Measurements from ENCODE around the gene STIP1. TPM values are rescaled to one million over a fixed set of nuclear protein-coding genes. Genes with fewer than 3 reads are reported as not detected.

The STIP1 gene
- total and polyA plus RNA-seq, 9 of the 15 experiments (the other 6 are each of a cell fraction or from before 2014, with no cell fraction given): 58.1 to 465 (median 346) TPM

DNA sequence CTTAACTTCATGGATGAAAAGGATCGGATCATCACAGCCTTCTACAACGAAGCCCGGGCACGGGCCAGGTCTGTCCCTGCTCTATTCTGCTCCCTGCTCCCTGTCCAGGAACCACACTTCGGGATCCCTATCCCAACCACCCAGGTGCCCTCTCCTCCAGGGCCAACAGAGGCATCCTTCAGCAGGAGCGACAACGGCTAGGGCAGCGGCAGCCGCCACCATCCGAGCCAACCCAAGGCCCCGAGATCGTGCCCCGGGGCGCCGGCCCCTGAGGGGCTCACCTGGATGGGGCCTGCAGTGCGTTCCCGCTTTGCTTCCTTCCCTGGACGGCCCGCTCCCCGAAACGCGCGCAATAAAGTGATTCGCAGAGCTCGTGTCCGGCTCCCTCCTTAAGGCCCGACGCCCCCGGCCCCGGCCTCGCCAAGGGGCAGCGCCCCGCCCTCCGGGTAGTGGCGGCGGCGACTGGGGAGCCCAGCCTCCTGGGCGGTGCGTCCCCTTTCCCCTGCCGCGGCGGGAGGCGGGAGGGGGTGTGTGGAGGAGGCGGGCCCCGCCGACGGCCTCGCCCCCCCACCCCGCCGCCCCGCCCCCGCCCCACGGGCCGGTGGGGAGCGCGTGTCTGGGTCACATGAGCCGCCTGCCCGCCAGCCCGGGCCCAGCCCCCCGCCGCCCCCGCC, 48.1 kb downstream of the STIP1 start, which contains the start of gene VEGFB (continued):
- TF ChIP-seq ZNF592 (IDR thresholded peaks at IDR 0.05): 0 out of 2 replicates have a peak, but pooled peaks have one; percentile 24
- TF ChIP-seq, protein P1, sequence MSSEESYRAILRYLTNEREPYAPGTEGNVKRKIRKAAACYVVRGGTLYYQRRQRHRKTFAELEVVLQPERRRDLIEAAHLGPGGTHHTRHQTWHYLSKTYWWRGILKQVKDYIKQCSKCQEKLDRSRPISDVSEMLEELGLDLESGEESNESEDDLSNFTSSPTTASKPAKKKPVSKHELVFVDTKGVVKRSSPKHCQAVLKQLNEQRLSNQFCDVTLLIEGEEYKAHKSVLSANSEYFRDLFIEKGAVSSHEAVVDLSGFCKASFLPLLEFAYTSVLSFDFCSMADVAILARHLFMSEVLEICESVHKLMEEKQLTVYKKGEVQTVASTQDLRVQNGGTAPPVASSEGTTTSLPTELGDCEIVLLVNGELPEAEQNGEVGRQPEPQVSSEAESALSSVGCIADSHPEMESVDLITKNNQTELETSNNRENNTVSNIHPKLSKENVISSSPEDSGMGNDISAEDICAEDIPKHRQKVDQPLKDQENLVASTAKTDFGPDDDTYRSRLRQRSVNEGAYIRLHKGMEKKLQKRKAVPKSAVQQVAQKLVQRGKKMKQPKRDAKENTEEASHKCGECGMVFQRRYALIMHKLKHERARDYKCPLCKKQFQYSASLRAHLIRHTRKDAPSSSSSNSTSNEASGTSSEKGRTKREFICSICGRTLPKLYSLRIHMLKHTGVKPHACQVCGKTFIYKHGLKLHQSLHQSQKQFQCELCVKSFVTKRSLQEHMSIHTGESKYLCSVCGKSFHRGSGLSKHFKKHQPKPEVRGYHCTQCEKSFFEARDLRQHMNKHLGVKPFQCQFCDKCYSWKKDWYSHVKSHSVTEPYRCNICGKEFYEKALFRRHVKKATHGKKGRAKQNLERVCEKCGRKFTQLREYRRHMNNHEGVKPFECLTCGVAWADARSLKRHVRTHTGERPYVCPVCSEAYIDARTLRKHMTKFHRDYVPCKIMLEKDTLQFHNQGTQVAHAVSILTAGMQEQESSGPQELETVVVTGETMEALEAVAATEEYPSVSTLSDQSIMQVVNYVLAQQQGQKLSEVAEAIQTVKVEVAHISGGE (CRISPR knock-in tag; IDR thresholded peaks at IDR 0.05): 0 out of 6 replicates have a peak, but pooled peaks of 1 of the 3 experiments have one; percentile 25
- TF ChIP-seq, protein P2, sequence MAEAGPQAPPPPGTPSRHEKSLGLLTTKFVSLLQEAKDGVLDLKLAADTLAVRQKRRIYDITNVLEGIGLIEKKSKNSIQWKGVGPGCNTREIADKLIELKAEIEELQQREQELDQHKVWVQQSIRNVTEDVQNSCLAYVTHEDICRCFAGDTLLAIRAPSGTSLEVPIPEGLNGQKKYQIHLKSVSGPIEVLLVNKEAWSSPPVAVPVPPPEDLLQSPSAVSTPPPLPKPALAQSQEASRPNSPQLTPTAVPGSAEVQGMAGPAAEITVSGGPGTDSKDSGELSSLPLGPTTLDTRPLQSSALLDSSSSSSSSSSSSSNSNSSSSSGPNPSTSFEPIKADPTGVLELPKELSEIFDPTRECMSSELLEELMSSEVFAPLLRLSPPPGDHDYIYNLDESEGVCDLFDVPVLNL (CRISPR knock-in tag; IDR thresholded peaks at IDR 0.05; ENCODE audit: low read depth): peak; percentile 28; the same call in 1 of the 2 replicates
- no peak for TF ChIP-seq LARP7 (IDR thresholded peaks at IDR 0.05)
- no peak for TF ChIP-seq ZBTB12 (CRISPR knock-in tag; IDR thresholded peaks at IDR 0.05)
- TF ChIP-seq HNRNPL (IDR thresholded peaks at IDR 0.05; ENCODE audit: low read depth, low read length): peak; percentile 46; the same call in 1 of the 2 replicates
- peak; percentile 94 for TF ChIP-seq VEZF1 (CRISPR knock-in tag; IDR thresholded peaks at IDR 0.05)
- peak; percentile 37; the same call in 1 of the 2 replicates for TF ChIP-seq PHF8 (IDR thresholded peaks at IDR 0.05; ENCODE audit: borderline replicate concordance, low read length)
- peak; percentile 53 for TF ChIP-seq HMGN3 (IDR thresholded peaks at IDR 0.05; ENCODE audit: borderline replicate concordance, extremely low read depth, insufficient read length, low read depth, low read length)
- TF ChIP-seq KLF13 (tag; IDR thresholded peaks at IDR 0.05; ENCODE audit: borderline replicate concordance, low read depth): 0 out of 2 replicates have a peak, but pooled peaks have one; percentile 29
- TF ChIP-seq ZFX (CRISPR knock-in tag; IDR thresholded peaks at IDR 0.05): peak; percentile 76
- TF ChIP-seq CTBP1 (IDR thresholded peaks at IDR 0.05; ENCODE audit: borderline replicate concordance): peak; percentile 26; the same call in 1 of the 2 replicates
- TF ChIP-seq FIP1L1 (IDR thresholded peaks at IDR 0.05; ENCODE audit: low read depth, low read length, poor library complexity, severe bottlenecking): peak; percentile 39
- no peak for TF ChIP-seq EHMT2 (IDR thresholded peaks at IDR 0.05)
